CD4-positive, CD25-positive, alpha-beta regulatory T cell (primary cell): ENCODE data around the gene EPN2. TPM values are rescaled to one million over a fixed set of nuclear protein-coding genes. Genes with fewer than 3 reads are reported as not detected.

Experiments used
- ATAC-seq, 2 donors: fragments of 150-1000 bp; cut with Tn5 transposase; one replicate each; pipeline ENCODE4 v1.10.0; 2021; ENCODE audit warnings: low read depth in 2 of 2, moderate number of reproducible peaks in 2 of 2, moderate library complexity in 1 of 2
- DNase-seq, 3 donors: peaks; one replicate each; pipeline versions ENCODE4 v3.0.0 to v3.0.0-alpha.2; 2012 to 2022; ENCODE audit warnings: mixed read lengths in 1 of 3
- H3K27ac ChIP-seq: one replicate; pipeline ENCODE4 v1.7.0; 2013; ENCODE audit warnings: mild to moderate bottlenecking, low read length; ENCODE audit not compliant: insufficient read depth, poor library complexity, severe bottlenecking
- H3K27me3 ChIP-seq: one replicate; pipeline ENCODE4 v1.7.0; 2013; ENCODE audit warnings: low read length; ENCODE audit not compliant: control insufficient read depth, insufficient read depth
- H3K36me3 ChIP-seq: one replicate; pipeline ENCODE4 v1.7.0; 2013; ENCODE audit warnings: mild to moderate bottlenecking, low read length, moderate library complexity; ENCODE audit not compliant: control insufficient read depth, insufficient read depth
- H3K4me1 ChIP-seq: 2 replicates; pipeline ENCODE4 v1.7.0; 2013; ENCODE audit warnings: mild to moderate bottlenecking, low read length; ENCODE audit not compliant: insufficient read depth, control insufficient read depth, poor library complexity, severe bottlenecking
- H3K4me3 ChIP-seq: one replicate; pipeline ENCODE4 v1.7.0; 2013; ENCODE audit warnings: low read depth, mild to moderate bottlenecking, low read length, moderate library complexity
- H3K9me3 ChIP-seq, 2 experiments: 1 replicate in 1 of 2; 2 replicates in 1 of 2; pipeline ENCODE4 v1.7.0; 2013; ENCODE audit warnings: low read length in 2 of 2, mild to moderate bottlenecking in 1 of 2, moderate library complexity in 1 of 2; ENCODE audit not compliant: control insufficient read depth in 2 of 2
- H3K27ac Mint-ChIP-seq, 3 donors: one replicate each; pipeline ENCODE4 v1.8.0; 2020 to 2022; ENCODE audit warnings: mild to moderate bottlenecking in 3 of 3, mixed read lengths in 3 of 3, moderate library complexity in 2 of 3
- H3K27me3 Mint-ChIP-seq: one replicate; pipeline ENCODE4 v1.8.0; 2022; ENCODE audit warnings: mild to moderate bottlenecking, mixed read lengths
- H3K36me3 Mint-ChIP-seq: one replicate; pipeline ENCODE4 v1.8.0; 2020; ENCODE audit warnings: mixed read lengths
- H3K4me1 Mint-ChIP-seq, 4 donors: one replicate each; pipeline ENCODE4 v1.8.0; 2020 to 2022; ENCODE audit warnings: mixed read lengths in 4 of 4, mild to moderate bottlenecking in 1 of 4
- H3K4me3 Mint-ChIP-seq, 4 donors: one replicate each; pipeline ENCODE4 v1.8.0; 2020 to 2022; ENCODE audit warnings: mild to moderate bottlenecking in 4 of 4, mixed read lengths in 4 of 4, moderate library complexity in 3 of 4
- H3K9me3 Mint-ChIP-seq, 7 donors: one replicate each; pipeline ENCODE4 v1.8.0; 2020 to 2022; ENCODE audit warnings: mixed read lengths in 7 of 7, mild to moderate bottlenecking in 3 of 7, moderate library complexity in 2 of 7
- polyA plus RNA-seq, 4 donors: library from polyadenylated mRNA; unstranded; fragments of 300-500 nt; fragmentation: Illumina TruSeq; gene quantifications; one replicate each; pipeline ENCODE4 v1.2.3, GENCODE V29; 2021
- total RNA-seq: library from RNA; stranded (reverse); gene quantifications from one replicate; pipeline ENCODE4 v1.2.3, GENCODE V29; 2022

EPN2 gene
- total and polyA plus RNA-seq, 5 donors from 2014 or later: 7.1 to 14.9 (median 8.1) TPM

- Histone ChIP-seq H3K9me3 (no peaks in the 10 kb centered on the region), H3K27ac (no peak overlapping the region), H3K4me1 (peaks cover 39% of the 10 kb centered on the region), H3K27me3 (no peaks in the 10 kb centered on the region), H3K36me3 (no peaks in the 10 kb centered on the region), H3K4me3 (no peak overlapping the region)
- peaks cover 12% of the 10 kb centered on the region for H3K36me3 Mint-ChIP-seq
- DNase-seq (no peak), ATAC-seq (no peak)
- peak overlapping the region in 1 of 4 donors; percentile 47 for H3K4me3 Mint-ChIP-seq
- H3K4me1 Mint-ChIP-seq: peaks cover 11 to 43% (median 20%) of the 10 kb centered on the region in 4 donors
- peaks cover 0 to 4% (median 0%) of the 10 kb centered on the region in 7 donors for H3K9me3 Mint-ChIP-seq
- H3K27ac Mint-ChIP-seq: peak overlapping the region in 1 of 3 donors; percentile 25
- H3K27me3 Mint-ChIP-seq: peaks cover 9% of the 10 kb centered on the region
Observed at GRCh38 chr17:19366637-19366972, 129.4 kb downstream of the EPN2 start.

GRCh38 chr17:19368229-19368628 is 131.1 kb downstream of the EPN2 start:
- ATAC-seq: no peak
- H3K36me3 Mint-ChIP-seq: peaks cover 12% of the 10 kb centered on the region
- peaks cover 37% of the 10 kb centered on the region for H3K4me1 ChIP-seq
- no peak overlapping the region for H3K27ac ChIP-seq
- no peaks in the 10 kb centered on the region for H3K27me3 Mint-ChIP-seq
- no peaks in the 10 kb centered on the region for H3K9me3 ChIP-seq
- no peaks in the 10 kb centered on the region for H3K36me3 ChIP-seq
- peaks cover 11 to 43% (median 19%) of the 10 kb centered on the region in 4 donors for H3K4me1 Mint-ChIP-seq
- H3K4me3 Mint-ChIP-seq: peak overlapping the region in 1 of 4 donors; percentile 75
- no peak for DNase-seq
- H3K9me3 Mint-ChIP-seq: peaks cover 0 to 4% (median 0%) of the 10 kb centered on the region in 7 donors
- H3K27me3 ChIP-seq: no peaks in the 10 kb centered on the region
- no peak overlapping the region for H3K4me3 ChIP-seq
- H3K27ac Mint-ChIP-seq: peak overlapping the region in 1 of 3 donors; percentile 31

- peak overlapping the region in 2 of 3 donors; percentile 74 to 91 for H3K27ac Mint-ChIP-seq
- H3K27me3 Mint-ChIP-seq: no peaks in the 10 kb centered on the region
- peaks cover 0 to 4% (median 0%) of the 10 kb centered on the region in 7 donors for H3K9me3 Mint-ChIP-seq
- no peak for ATAC-seq
- peaks cover 37% of the 10 kb centered on the region for H3K4me1 ChIP-seq
- peaks cover 12% of the 10 kb centered on the region for H3K36me3 Mint-ChIP-seq
- peaks cover 11 to 43% (median 19%) of the 10 kb centered on the region in 4 donors for H3K4me1 Mint-ChIP-seq
- peak overlapping the region; percentile 12 to 84 (median 24) for H3K4me3 Mint-ChIP-seq
- DNase-seq: no peak
- no peaks in the 10 kb centered on the region for H3K27me3 ChIP-seq
- no peak overlapping the region for H3K4me3 ChIP-seq
- H3K27ac ChIP-seq: no peak overlapping the region
- H3K36me3 ChIP-seq: no peaks in the 10 kb centered on the region
- no peaks in the 10 kb centered on the region for H3K9me3 ChIP-seq
Observed at GRCh38 chr17:19369107-19369778, 132.1 kb downstream of the EPN2 start.

GRCh38 chr17:19369846-19370492 is 132.8 kb downstream of the EPN2 start:
- Histone ChIP-seq H3K27ac (peak overlapping the region; percentile 30), H3K4me1 (peaks cover 37% of the 10 kb centered on the region), H3K27me3 (no peaks in the 10 kb centered on the region), H3K9me3 (no peaks in the 10 kb centered on the region), H3K4me3 (peak overlapping the region; percentile 48), H3K36me3 (no peaks in the 10 kb centered on the region)
- Mint-ChIP-seq H3K36me3 (peaks cover 12% of the 10 kb centered on the region), H3K4me1 (peaks cover 11 to 43% (median 19%) of the 10 kb centered on the region in 4 donors), H3K27ac (peak overlapping the region; percentile 91 to 96 (median 93)), H3K27me3 (no peaks in the 10 kb centered on the region), H3K4me3 (peak overlapping the region; percentile 12 to 84 (median 78)), H3K9me3 (peaks cover 0 to 4% (median 0%) of the 10 kb centered on the region in 7 donors)
- DNase-seq: peak in 2 of 3 donors; percentile 24 to 78
- peak; percentile 48 to 58 for ATAC-seq

GRCh38 chr17:19370493-19370960 is 133.4 kb downstream of the EPN2 start:
- H3K27ac ChIP-seq: peak overlapping the region; percentile 30
- peak in 1 of 3 donors; percentile 49 for DNase-seq
- peaks cover 37% of the 10 kb centered on the region for H3K4me1 ChIP-seq
- Mint-ChIP-seq H3K4me1 (peaks cover 11 to 43% (median 19%) of the 10 kb centered on the region in 4 donors), H3K27ac (peak overlapping the region; percentile 91 to 96 (median 93)), H3K9me3 (peaks cover 0 to 4% (median 0%) of the 10 kb centered on the region in 7 donors), H3K27me3 (no peaks in the 10 kb centered on the region), H3K36me3 (peaks cover 12% of the 10 kb centered on the region), H3K4me3 (peak overlapping the region in 2 of 4 donors; percentile 79 to 84)
- peak; percentile 7 to 16 for ATAC-seq
- peak overlapping the region; percentile 48 for H3K4me3 ChIP-seq
- no peaks in the 10 kb centered on the region for H3K27me3 ChIP-seq
- H3K36me3 ChIP-seq: no peaks in the 10 kb centered on the region
- H3K9me3 ChIP-seq: no peaks in the 10 kb centered on the region

GRCh38 chr17:19371259-19372010 is 134.3 kb downstream of the EPN2 start:
- Mint-ChIP-seq H3K36me3 (peaks cover 12% of the 10 kb centered on the region), H3K9me3 (peaks cover 0 to 1% (median 0%) of the 10 kb centered on the region in 7 donors), H3K4me3 (peak overlapping the region in 1 of 4 donors; percentile 73), H3K4me1 (peaks cover 11 to 49% (median 22%) of the 10 kb centered on the region in 4 donors), H3K27ac (peak overlapping the region in 1 of 3 donors; percentile 93), H3K27me3 (no peaks in the 10 kb centered on the region)
- DNase-seq: no peak
- no peak overlapping the region for H3K27ac ChIP-seq
- H3K4me3 ChIP-seq: no peak overlapping the region
- H3K4me1 ChIP-seq: peaks cover 37% of the 10 kb centered on the region
- no peaks in the 10 kb centered on the region for H3K36me3 ChIP-seq
- ATAC-seq: peak in 1 of 2 donors; percentile 22
- no peaks in the 10 kb centered on the region for H3K27me3 ChIP-seq
- H3K9me3 ChIP-seq: no peaks in the 10 kb centered on the region

GRCh38 chr17:19372011-19372370 is 134.8 kb downstream of the EPN2 start:
- Mint-ChIP-seq H3K27ac (no peak overlapping the region), H3K4me3 (peak overlapping the region in 1 of 4 donors; percentile 73), H3K9me3 (peaks cover 0 to 1% (median 0%) of the 10 kb centered on the region in 7 donors), H3K27me3 (no peaks in the 10 kb centered on the region), H3K36me3 (peaks cover 12% of the 10 kb centered on the region), H3K4me1 (peaks cover 14 to 47% (median 26%) of the 10 kb centered on the region in 4 donors)
- H3K27me3 ChIP-seq: no peaks in the 10 kb centered on the region
- peaks cover 41% of the 10 kb centered on the region for H3K4me1 ChIP-seq
- no peak overlapping the region for H3K4me3 ChIP-seq
- DNase-seq (no peak), ATAC-seq (no peak)
- H3K27ac ChIP-seq: no peak overlapping the region
- H3K36me3 ChIP-seq: no peaks in the 10 kb centered on the region
- no peaks in the 10 kb centered on the region for H3K9me3 ChIP-seq
